Bone marrow (tissue), 2 donors: ENCODE data around the gene MTCL1.

Experiments
- DNase-seq, 2 donors: peaks; one replicate each; lab custom pipeline; 2025; lab: John Stamatoyannopoulos, UW

The MTCL1 gene

GRCh38 chr18:8705238-8705960 is at the start of gene MTCL1:
TSS of gene MTCL1 (plus strand) at chr18:8705556. CDS start at chr18:8705661, 105 bp downstream.
- DNase-seq: peak in 1 of 2 donors; percentile 61

- no peak for DNase-seq
Observed at GRCh38 chr18:8656232-8656631, 49.1 kb upstream of the MTCL1 start.

- DNase-seq: no peak
Observed at GRCh38 chr18:8657050-8657820, 48.1 kb upstream of the MTCL1 start.

GRCh38 chr18:8657873-8658470 is 47.4 kb upstream of the MTCL1 start:
- no peak for DNase-seq

GRCh38 chr18:8658858-8659485 is 46.4 kb upstream of the MTCL1 start:
- no peak for DNase-seq

- no peak for DNase-seq
Observed at GRCh38 chr18:8659609-8660242, 45.6 kb upstream of the MTCL1 start.

GRCh38 chr18:8660316-8660715 is 45.0 kb upstream of the MTCL1 start:
- DNase-seq: no peak

GRCh38 chr18:8661754-8662559 is 43.4 kb upstream of the MTCL1 start:
- no peak for DNase-seq

GRCh38 chr18:8662560-8663255 is 42.6 kb upstream of the MTCL1 start:
- no peak for DNase-seq

GRCh38 chr18:8667846-8668245 is 37.5 kb upstream of the MTCL1 start:
- no peak for DNase-seq

- DNase-seq: no peak
Observed at GRCh38 chr18:8668381-8668780, 37.0 kb upstream of the MTCL1 start.

- DNase-seq: no peak
Observed at GRCh38 chr18:8669571-8669970, 35.8 kb upstream of the MTCL1 start.

GRCh38 chr18:8673256-8674209 is 31.8 kb upstream of the MTCL1 start:
- no peak for DNase-seq

GRCh38 chr18:8675057-8675456 is 30.3 kb upstream of the MTCL1 start:
- no peak for DNase-seq

- DNase-seq: no peak
Observed at GRCh38 chr18:8681196-8681595, 24.2 kb upstream of the MTCL1 start.

GRCh38 chr18:8684577-8684976 is 20.8 kb upstream of the MTCL1 start:
- DNase-seq: no peak

GRCh38 chr18:8685141-8685913 is 20.0 kb upstream of the MTCL1 start:
- no peak for DNase-seq

- DNase-seq: no peak
Observed at GRCh38 chr18:8685914-8686216, 19.5 kb upstream of the MTCL1 start.

- no peak for DNase-seq
Observed at GRCh38 chr18:8686611-8687010, 18.7 kb upstream of the MTCL1 start.
